ENCODE measurements around the gene FADS6. TPM values are rescaled to one million over a fixed set of nuclear protein-coding genes. Genes with fewer than 3 reads are reported as not detected.
A peak's percentile ranks its signal among the peaks of the same experiment; 100 is the strongest.

Gene FADS6
- total RNA-seq, 1 donor, result not detected

- no peak for DNase-seq (ENCODE audit: low read depth)
- no peak overlapping the region for H3K4me3 ChIP-seq (ENCODE audit: low read depth, low read length)
- TF ChIP-seq CTCF (IDR thresholded peaks at IDR 0.05; ENCODE audit: insufficient read depth, low read length), result no peak
Measured at GRCh38 chr17:74850914-74851313, 42.5 kb downstream of the FADS6 start.

GRCh38 chr17:74850310-74850709 lies 43.1 kb downstream of the FADS6 start:
- no peak for DNase-seq (ENCODE audit: low read depth)
- no peak for TF ChIP-seq CTCF (IDR thresholded peaks at IDR 0.05; ENCODE audit: insufficient read depth, low read length)
- no peak overlapping the region for H3K4me3 ChIP-seq (ENCODE audit: low read depth, low read length)

GRCh38 chr17:74848656-74849399 lies 44.6 kb downstream of the FADS6 start:
- H3K4me3 ChIP-seq (ENCODE audit: low read depth, low read length), result no peak overlapping the region
- no peak for TF ChIP-seq CTCF (IDR thresholded peaks at IDR 0.05; ENCODE audit: insufficient read depth, low read length)
- no peak for DNase-seq (ENCODE audit: low read depth)

GRCh38 chr17:74846621-74847020 lies 46.8 kb downstream of the FADS6 start:
- DNase-seq (ENCODE audit: low read depth), result no peak
- H3K4me3 ChIP-seq (ENCODE audit: low read depth, low read length), result no peak overlapping the region
- no peak for TF ChIP-seq CTCF (IDR thresholded peaks at IDR 0.05; ENCODE audit: insufficient read depth, low read length)

- DNase-seq (ENCODE audit: low read depth), result no peak
- no peak for TF ChIP-seq CTCF (IDR thresholded peaks at IDR 0.05; ENCODE audit: insufficient read depth, low read length)
- no peak overlapping the region for H3K4me3 ChIP-seq (ENCODE audit: low read depth, low read length)
Measured at GRCh38 chr17:74843352-74843627, 50.1 kb downstream of the FADS6 start.

GRCh38 chr17:74842599-74843351 lies 50.7 kb downstream of the FADS6 start:
- DNase-seq (ENCODE audit: low read depth), result peak; percentile 44
- peak; percentile 45 for TF ChIP-seq CTCF (IDR thresholded peaks at IDR 0.05; ENCODE audit: insufficient read depth, low read length)
- peak overlapping the region; percentile 42 for H3K4me3 ChIP-seq (ENCODE audit: low read depth, low read length)

All from fibroblast of the aortic adventitia (primary cell).